CD14-positive monocyte (primary cell): ENCODE measurements around the gene IGSF22. TPM values are rescaled to one million over a fixed set of nuclear protein-coding genes. Genes with fewer than 3 reads are reported as not detected.

ENCODE experiments used
- DNase-seq, 3 donors: peaks; one replicate each; pipeline ENCODE4 v3.0.0-alpha.2; 2011 to 2022
- H2AFZ ChIP-seq: 2 replicates; pipeline ENCODE4 v1.6.0; 2012; ENCODE audit warnings: mild to moderate bottlenecking, low read depth, low read length, inconsistent platforms; ENCODE audit not compliant: insufficient read depth, poor library complexity, severe bottlenecking
- H3K27ac ChIP-seq, 2 donors: 1 replicate in 1 of 2; 2 replicates in 1 of 2; pipeline ENCODE4 v1.5.1; 2012 to 2013; ENCODE audit warnings: low read length in 2 of 2, control low read depth in 1 of 2, inconsistent platforms in 1 of 2, low read depth in 1 of 2, mild to moderate bottlenecking in 1 of 2
- H3K27me3 ChIP-seq, 2 donors: one replicate each; pipeline versions ENCODE4 v1.6.0 to v1.6.1; 2011 to 2013; ENCODE audit warnings: low read length in 2 of 2; ENCODE audit not compliant: control insufficient read depth in 2 of 2, insufficient read depth in 2 of 2
- H3K36me3 ChIP-seq, 2 donors: replicated peaks in 1 of 2; 1 replicate in 1 of 2; 2 replicates in 1 of 2; pipeline versions ENCODE4 v1.5.1 to v1.6.1; 2012 to 2013; ENCODE audit warnings: low read length in 2 of 2, control low read depth in 1 of 2, inconsistent platforms in 1 of 2, mild to moderate bottlenecking in 1 of 2; ENCODE audit not compliant: insufficient read depth in 2 of 2, control insufficient read depth in 1 of 2
- H3K4me1 ChIP-seq, 2 donors: 1 replicate in 1 of 2; 2 replicates in 1 of 2; pipeline versions ENCODE4 v1.5.1 to v1.6.1; 2012 to 2013; ENCODE audit warnings: low read length in 2 of 2, control low read depth in 1 of 2, inconsistent platforms in 1 of 2, mild to moderate bottlenecking in 1 of 2, moderate library complexity in 1 of 2; ENCODE audit not compliant: insufficient read depth in 2 of 2, control insufficient read depth in 1 of 2
- H3K4me2 ChIP-seq: replicated peaks from 2 replicates; pipeline ENCODE3; 2012; ENCODE audit warnings: low read length, moderate library complexity, mild to moderate bottlenecking; ENCODE audit not compliant: poor library complexity, severe bottlenecking; ENCODE audit errors: extremely low read depth
- H3K4me3 ChIP-seq, 3 experiments: fragments of 200-600 bp in 1 of 3; sonication (generic) in 1 of 3; replicated peaks in 1 of 3; 1 replicate in 2 of 3; 2 replicates in 1 of 3; pipeline ENCODE4 v1.5.1; 2011 to 2013; ENCODE audit warnings: low read length in 3 of 3, mild to moderate bottlenecking in 3 of 3, control low read depth in 2 of 3, low read depth in 2 of 3, inconsistent platforms in 1 of 3, moderate library complexity in 1 of 3
- H3K79me2 ChIP-seq: 2 replicates; pipeline ENCODE4 v1.6.0; 2012; ENCODE audit warnings: mild to moderate bottlenecking, control low read depth, inconsistent platforms, low read length, moderate library complexity; ENCODE audit not compliant: insufficient read depth
- H3K9ac ChIP-seq: 2 replicates; pipeline ENCODE4 v1.6.0; 2017; ENCODE audit warnings: low read length, mild to moderate bottlenecking; ENCODE audit not compliant: insufficient read depth, poor library complexity, severe bottlenecking
- H3K9me3 ChIP-seq, 2 donors: replicated peaks in 1 of 2; 1 replicate in 1 of 2; 2 replicates in 1 of 2; pipeline versions ENCODE4 v1.5.1 to v1.6.1; 2012 to 2013; ENCODE audit warnings: low read length in 2 of 2, control low read depth in 1 of 2; ENCODE audit not compliant: control insufficient read depth in 1 of 2, insufficient read depth in 1 of 2
- H4K20me1 ChIP-seq: 2 replicates; pipeline ENCODE4 v1.6.0; 2012; ENCODE audit warnings: mild to moderate bottlenecking, low read length, control low read depth, moderate library complexity; ENCODE audit not compliant: insufficient read depth
- H3K27ac Mint-ChIP-seq, 7 donors: one replicate each; pipeline ENCODE4 v1.8.0; 2020; ENCODE audit warnings: mild to moderate bottlenecking in 7 of 7, mixed read lengths in 7 of 7, moderate library complexity in 6 of 7, inconsistent platforms in 2 of 7
- H3K27me3 Mint-ChIP-seq, 3 donors: one replicate each; pipeline ENCODE4 v1.8.0; 2021 to 2022; ENCODE audit warnings: low read depth in 3 of 3, mild to moderate bottlenecking in 3 of 3, mixed read lengths in 3 of 3, moderate library complexity in 3 of 3, inconsistent platforms in 1 of 3
- H3K36me3 Mint-ChIP-seq, 2 donors: one replicate each; pipeline ENCODE4 v1.8.0; 2020; ENCODE audit warnings: mixed read lengths in 2 of 2, inconsistent platforms in 1 of 2, mild to moderate bottlenecking in 1 of 2
- H3K4me1 Mint-ChIP-seq: one replicate; pipeline ENCODE4 v1.8.0; 2020; ENCODE audit warnings: mild to moderate bottlenecking, mixed read lengths
- H3K4me3 Mint-ChIP-seq, 2 donors: one replicate each; pipeline ENCODE4 v1.8.0; 2020; ENCODE audit warnings: mild to moderate bottlenecking in 2 of 2, mixed read lengths in 2 of 2, moderate library complexity in 1 of 2
- H3K9me3 Mint-ChIP-seq, 7 donors: one replicate each; pipeline ENCODE4 v1.8.0; 2020 to 2022; ENCODE audit warnings: mixed read lengths in 7 of 7, mild to moderate bottlenecking in 6 of 7, moderate library complexity in 6 of 7, inconsistent platforms in 2 of 7
- CTCF ChIP-seq: fragments of 200-600 bp; IDR thresholded peaks from one replicate; pipeline ENCODE4 v1.8.0; 2022; ENCODE audit warnings: antibody characterized with exemption, mild to moderate bottlenecking
- WGBS: methylation state at CpG from one replicate; pipeline ENCODE4 v1.1.5; 2013; ENCODE audit warnings: missing lambda C conversion rate; ENCODE audit not compliant: insufficient coverage; 5-methylcytosine and 5-hydroxymethylcytosine counted together
- intact Hi-C, 2 donors: fragments of 100-400 bp; cut with micrococcal nuclease; formaldehyde crosslinking; loops; one replicate each; pipeline versions ENCODE4 v1.15.0 to v1.15.1; 2023
- polyA plus RNA-seq, 3 donors: library from polyadenylated mRNA; depleted of rRNA in 1 of 3; unstranded in 2 of 3; stranded (reverse) in 1 of 3; fragments of 300-500 nt in 2 of 3; fragments of >200 nt in 1 of 3; fragmentation: Illumina TruSeq in 2 of 3; gene quantifications; 1 replicate in 2 of 3; 2 replicates in 1 of 3; pipeline ENCODE4 v1.2.3, GENCODE V29; 2012 to 2021

IGSF22 gene
- polyA plus RNA-seq, 3 donors: not detected

GRCh38 chr11:18657673-18658072 lies 68.3 kb downstream of the IGSF22 start:
- no peaks in the 10 kb centered on the region for H3K79me2 ChIP-seq
- no peak for DNase-seq
- H3K27me3 ChIP-seq: no peaks in the 10 kb centered on the region
- no peak overlapping the region for H3K4me3 ChIP-seq
- no peak overlapping the region for H3K4me3 Mint-ChIP-seq
- no peak overlapping the region for H3K27ac Mint-ChIP-seq
- WGBS: 100% methylated on average over 1 of the region's 5 CpGs
- no peaks in the 10 kb centered on the region for H3K4me1 Mint-ChIP-seq
- no peak overlapping the region for H3K9ac ChIP-seq
- intact Hi-C loops: no loop called here
- no peak for TF ChIP-seq CTCF
- H3K4me1 ChIP-seq: no peaks in the 10 kb centered on the region
- H3K36me3 ChIP-seq: no peaks in the 10 kb centered on the region
- no peak overlapping the region for H3K4me2 ChIP-seq
- H4K20me1 ChIP-seq: no peaks in the 10 kb centered on the region
- H3K36me3 Mint-ChIP-seq: no peaks in the 10 kb centered on the region
- H3K9me3 Mint-ChIP-seq: peaks cover 0 to 14% (median 10%) of the 10 kb centered on the region in 7 donors
- H3K27me3 Mint-ChIP-seq: peaks cover 3% of the 10 kb centered on the region in 3 donors
- no peak overlapping the region for H3K27ac ChIP-seq
- H2AFZ ChIP-seq: no peak overlapping the region
- no peaks in the 10 kb centered on the region for H3K9me3 ChIP-seq

Other genes with a start within 250 kb of the IGSF22 start
- 100 to 1,000 TPM in 2 of 3 donors, 10 to 100 TPM in 1; 76.7 to 116 (median 112) TPM for gene TSG101, start 199.2 kb downstream of the IGSF22 start, polyA plus RNA-seq
- 10 to 100 TPM in 2 of 3 donors, 1 to 10 TPM in 1; 8.0 to 15.5 (median 11.7) TPM for gene UEVLD, start 137.5 kb downstream of the IGSF22 start, polyA plus RNA-seq
- gene MISFA, start 126.4 kb downstream of the IGSF22 start, polyA plus RNA-seq: under 1 TPM in 1 of 3 donors, not detected in 2; 0.43 TPM
- gene SPTY2D1, start 91.8 kb downstream of the IGSF22 start, polyA plus RNA-seq: 10 to 100 TPM in 2 of 3 donors, 1 to 10 TPM in 1; 8.4 to 14.9 (median 11.8) TPM
- 1 to 10 TPM; 1.3 to 4.3 (median 3.5) TPM for gene TMEM86A, start 27.4 kb downstream of the IGSF22 start, polyA plus RNA-seq
- not detected for gene PTPN5, start 65.6 kb upstream of the IGSF22 start, polyA plus RNA-seq
- not detected for gene MRGPRX1, start 213.2 kb upstream of the IGSF22 start, polyA plus RNA-seq